Measurements from ENCODE around the gene MAD1L1.

- no peak for TF ChIP-seq CTCF (IDR thresholded peaks at IDR 0.05 in 8 of 11, conservative IDR thresholded peaks at IDR 0.05 in 3 of 11)
- peak in 1 of 3 donors; percentile 28 for TF ChIP-seq POLR2AphosphoS5 (IDR thresholded peaks at IDR 0.05)
Measured at GRCh38 chr7:1928645-1929348, 303.9 kb downstream of the MAD1L1 start.
